ENCODE data around the gene CTRL. TPM values are rescaled to one million over a fixed set of nuclear protein-coding genes. Genes with fewer than 3 reads are reported as not detected.
A peak's percentile ranks its signal among the peaks of the same experiment; 100 is the strongest.

The CTRL gene
- total RNA-seq, 2 donors from 2014 or later = 0.66 to 2.3 TPM

- Histone ChIP-seq H3K27me3 (ENCODE audit: control insufficient read depth, insufficient read depth, low read length, poor library complexity, severe bottlenecking) (no peaks in the 10 kb centered on the region), H3K36me3 (ENCODE audit: control insufficient read depth, insufficient read depth, low read length) (no peaks in the 10 kb centered on the region), H3K27ac (ENCODE audit: low read depth, low read length) (no peak overlapping the region), H3K4me3 (ENCODE audit: low read length) (peak overlapping the region; percentile 82), H3K9ac (ENCODE audit: extremely low read depth, low read length, poor library complexity, severe bottlenecking) (peak overlapping the region; percentile 19), H3K9me3 (ENCODE audit: control insufficient read depth, low read length) (no peaks in the 10 kb centered on the region), H3K4me1 (ENCODE audit: control insufficient read depth, insufficient read depth, low read length) (no peaks in the 10 kb centered on the region)
- H3K9me3 Mint-ChIP-seq = no peaks in the 10 kb centered on the region
- H3K4me1 Mint-ChIP-seq = peaks cover 19% of the 10 kb centered on the region
- TF ChIP-seq, protein P1, sequence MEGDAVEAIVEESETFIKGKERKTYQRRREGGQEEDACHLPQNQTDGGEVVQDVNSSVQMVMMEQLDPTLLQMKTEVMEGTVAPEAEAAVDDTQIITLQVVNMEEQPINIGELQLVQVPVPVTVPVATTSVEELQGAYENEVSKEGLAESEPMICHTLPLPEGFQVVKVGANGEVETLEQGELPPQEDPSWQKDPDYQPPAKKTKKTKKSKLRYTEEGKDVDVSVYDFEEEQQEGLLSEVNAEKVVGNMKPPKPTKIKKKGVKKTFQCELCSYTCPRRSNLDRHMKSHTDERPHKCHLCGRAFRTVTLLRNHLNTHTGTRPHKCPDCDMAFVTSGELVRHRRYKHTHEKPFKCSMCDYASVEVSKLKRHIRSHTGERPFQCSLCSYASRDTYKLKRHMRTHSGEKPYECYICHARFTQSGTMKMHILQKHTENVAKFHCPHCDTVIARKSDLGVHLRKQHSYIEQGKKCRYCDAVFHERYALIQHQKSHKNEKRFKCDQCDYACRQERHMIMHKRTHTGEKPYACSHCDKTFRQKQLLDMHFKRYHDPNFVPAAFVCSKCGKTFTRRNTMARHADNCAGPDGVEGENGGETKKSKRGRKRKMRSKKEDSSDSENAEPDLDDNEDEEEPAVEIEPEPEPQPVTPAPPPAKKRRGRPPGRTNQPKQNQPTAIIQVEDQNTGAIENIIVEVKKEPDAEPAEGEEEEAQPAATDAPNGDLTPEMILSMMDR (conservative IDR thresholded peaks at IDR 0.05) = no peak
- 74 to 79% methylated on average over 2 to 3 of the region's 5 CpGs for WGBS, 2 experiments (ENCODE audit: insufficient coverage in 1 of 2, insufficient read length in 1 of 2)
- H3K27me3 Mint-ChIP-seq (ENCODE audit: insufficient read depth) = no peaks in the 10 kb centered on the region
- DNase-seq = no peak
- peak overlapping the region; percentile 96 for H3K4me3 Mint-ChIP-seq
- peak overlapping the region; percentile 95 for H3K27ac Mint-ChIP-seq
- H3K36me3 Mint-ChIP-seq (ENCODE audit: low read depth) = no peaks in the 10 kb centered on the region
Measured at GRCh38 chr16:67892375-67892774, 39.3 kb downstream of the CTRL start.

DNA sequence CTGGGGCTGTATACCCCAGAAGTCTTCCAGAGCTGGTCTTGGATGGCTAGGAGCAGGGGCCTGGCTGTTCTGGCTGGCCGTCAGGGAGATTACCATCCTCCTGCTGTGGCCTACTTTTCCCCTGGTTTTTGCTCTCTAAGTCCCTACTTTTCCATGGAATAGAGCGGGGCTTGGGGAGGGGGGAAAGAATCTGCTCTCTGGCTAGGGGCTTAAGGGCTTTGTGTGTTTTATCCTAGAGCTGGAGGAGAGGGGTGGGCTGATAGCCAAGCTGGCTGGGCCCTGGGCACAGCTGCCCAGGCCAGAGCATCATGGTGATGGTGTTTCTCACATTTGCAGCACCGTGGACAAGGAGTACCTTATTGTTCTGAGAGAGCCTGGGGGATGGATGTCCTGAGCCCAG lies 43.3 kb downstream of the CTRL start:
- H3K27me3 Mint-ChIP-seq (ENCODE audit: insufficient read depth) = no peaks in the 10 kb centered on the region
- Histone ChIP-seq H3K27ac (ENCODE audit: low read depth, low read length) (no peak overlapping the region), H3K9me3 (ENCODE audit: control insufficient read depth, low read length) (no peaks in the 10 kb centered on the region), H3K36me3 (ENCODE audit: control insufficient read depth, insufficient read depth, low read length) (peaks cover 13% of the 10 kb centered on the region), H3K27me3 (ENCODE audit: control insufficient read depth, insufficient read depth, low read length, poor library complexity, severe bottlenecking) (no peaks in the 10 kb centered on the region), H3K9ac (ENCODE audit: extremely low read depth, low read length, poor library complexity, severe bottlenecking) (no peak overlapping the region), H3K4me3 (ENCODE audit: low read length) (no peak overlapping the region), H3K4me1 (ENCODE audit: control insufficient read depth, insufficient read depth, low read length) (peaks cover 5% of the 10 kb centered on the region)
- WGBS, 2 experiments (ENCODE audit: insufficient coverage in 1 of 2, insufficient read length in 1 of 2) = 87% methylated on average over 3 of the region's 3 CpGs; no CpG with 5 or more reads in 1 of the 2 experiments
- H3K4me1 Mint-ChIP-seq = peaks cover 23% of the 10 kb centered on the region
- H3K36me3 Mint-ChIP-seq (ENCODE audit: low read depth) = peaks cover 5% of the 10 kb centered on the region
- H3K4me3 Mint-ChIP-seq = no peak overlapping the region
- H3K9me3 Mint-ChIP-seq = no peaks in the 10 kb centered on the region
- H3K27ac Mint-ChIP-seq = no peak overlapping the region
- TF ChIP-seq, protein P1 (conservative IDR thresholded peaks at IDR 0.05) = no peak
- no peak for DNase-seq

DNA sequence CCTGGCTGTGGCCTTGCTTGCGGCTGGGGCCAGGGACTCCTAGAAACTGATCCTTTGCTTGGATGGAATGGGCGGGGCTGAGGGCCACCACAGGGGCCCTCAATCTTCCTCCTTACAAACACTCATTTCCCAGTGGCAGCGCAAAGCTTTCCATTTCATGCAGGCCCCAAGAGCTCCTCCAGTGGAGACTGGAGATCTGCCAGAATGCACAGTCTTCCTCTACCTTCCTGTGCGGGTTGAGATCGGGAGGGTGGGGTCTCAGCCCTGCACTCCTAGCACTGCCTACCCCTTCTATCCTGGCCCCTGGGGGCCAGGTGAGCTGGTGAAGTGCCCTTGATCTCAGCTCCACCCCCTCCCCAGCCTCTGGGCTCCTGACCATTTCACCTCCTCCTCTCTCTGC lies 45.3 kb downstream of the CTRL start:
- TF ChIP-seq, protein P1 (conservative IDR thresholded peaks at IDR 0.05) = peak; percentile 35
- 92 to 95% methylated on average over 4 to 5 of the region's 5 CpGs for WGBS, 2 experiments (ENCODE audit: insufficient coverage in 1 of 2, insufficient read length in 1 of 2)
- peak overlapping the region; percentile 78 for H3K27ac Mint-ChIP-seq

More for the DNA sequence above, 45.3 kb downstream of the CTRL start:
- peak; percentile 68 for DNase-seq
- Histone ChIP-seq H3K27ac (ENCODE audit: low read depth, low read length) (no peak overlapping the region), H3K4me3 (ENCODE audit: low read length) (no peak overlapping the region), H3K9me3 (ENCODE audit: control insufficient read depth, low read length) (no peaks in the 10 kb centered on the region), H3K4me1 (ENCODE audit: control insufficient read depth, insufficient read depth, low read length) (peaks cover 5% of the 10 kb centered on the region), H3K36me3 (ENCODE audit: control insufficient read depth, insufficient read depth, low read length) (peaks cover 32% of the 10 kb centered on the region), H3K27me3 (ENCODE audit: control insufficient read depth, insufficient read depth, low read length, poor library complexity, severe bottlenecking) (no peaks in the 10 kb centered on the region), H3K9ac (ENCODE audit: extremely low read depth, low read length, poor library complexity, severe bottlenecking) (no peak overlapping the region)
- Mint-ChIP-seq H3K9me3 (no peaks in the 10 kb centered on the region), H3K4me1 (peaks cover 16% of the 10 kb centered on the region), H3K36me3 (ENCODE audit: low read depth) (peaks cover 20% of the 10 kb centered on the region), H3K27me3 (ENCODE audit: insufficient read depth) (no peaks in the 10 kb centered on the region), H3K4me3 (no peak overlapping the region)
